K562 treated with DMSO at 1 percent for 24 hours (cell line): ENCODE results near the gene TPH1. TPM values are rescaled to one million over a fixed set of nuclear protein-coding genes. Genes with fewer than 3 reads are reported as not detected.

Experiments used
- total RNA-seq: library from RNA; unstranded; fragments of 300-600 nt; gene quantifications from 2 replicates; pipeline ENCODE4 v1.2.3, GENCODE V29; 2022; ENCODE audit warnings: low read depth; ENCODE audit not compliant: insufficient read depth

The TPH1 gene
- 0.07 TPM in 1 of 2 replicates, not detected in the other for total RNA-seq

GRCh38 chr11:18046116-18046777, at the start of gene TPH1:
Gene TPH1, minus strand, starts transcription at chr11:18046269. Its CDS starts 5,507 bp downstream, at chr11:18040762.

GRCh38 chr11:18012906-18013781, 32.9 kb downstream of the TPH1 start, which contains the start of gene SERGEF:
Gene SERGEF, minus strand, starts transcription at chr11:18013047. Its CDS starts 37 bp downstream, at chr11:18013010.

Other genes with a start within 250 kb of the TPH1 start
- gene SERGEF, start 33.2 kb downstream of the TPH1 start, total RNA-seq = 30.9 and 40.0 TPM in 2 replicates
- 14.3 and 15.0 TPM in 2 replicates for gene SAAL1, start 59.8 kb upstream of the TPH1 start, total RNA-seq
- gene MRGPRX3, start 86.3 kb upstream of the TPH1 start, total RNA-seq = not detected in 2 replicates
- not detected in 2 replicates for gene MRGPRX4, start 126.6 kb upstream of the TPH1 start, total RNA-seq
- not detected in 2 replicates for gene SAA4, start 190.5 kb upstream of the TPH1 start, total RNA-seq
- not detected in 2 replicates for gene SAA2, start 202.4 kb upstream of the TPH1 start, total RNA-seq
- gene SAA1, start 220.0 kb upstream of the TPH1 start, total RNA-seq = not detected in 2 replicates